Chondrocyte (in vitro differentiated cells): ENCODE results near the gene DNAJA3. TPM values are rescaled to one million over a fixed set of nuclear protein-coding genes. Genes with fewer than 3 reads are reported as not detected.
A peak's percentile ranks its signal among the peaks of the same experiment; 100 is the strongest.

Experiments used
- DNase-seq: peaks from one replicate; pipeline ENCODE4 v3.0.0; 2021; ENCODE audit warnings: mixed read lengths, low spot score
- H3K27ac Mint-ChIP-seq: one replicate; pipeline ENCODE4 v1.8.0; 2021; ENCODE audit warnings: mild to moderate bottlenecking, moderate library complexity, mixed read lengths; ENCODE audit not compliant: unreplicated experiment
- H3K27me3 Mint-ChIP-seq: 2 replicates; pipeline ENCODE4 v1.8.0; 2021; ENCODE audit warnings: low read depth, mixed read lengths
- H3K36me3 Mint-ChIP-seq: 2 replicates; pipeline ENCODE4 v1.8.0; 2021; ENCODE audit warnings: low read depth, mixed read lengths
- H3K4me1 Mint-ChIP-seq: 2 replicates; pipeline ENCODE4 v1.8.0; 2021; ENCODE audit warnings: low read depth, mild to moderate bottlenecking, mixed read lengths
- H3K4me3 Mint-ChIP-seq: one replicate; pipeline ENCODE4 v1.8.0; 2021; ENCODE audit warnings: mild to moderate bottlenecking, moderate library complexity, mixed read lengths; ENCODE audit not compliant: unreplicated experiment
- H3K9me3 Mint-ChIP-seq: 2 replicates; pipeline ENCODE4 v1.8.0; 2021; ENCODE audit warnings: low read depth, mixed read lengths
- CTCF ChIP-seq: fragments of 200-600 bp; sonication (generic); IDR thresholded peaks from 2 replicates; pipeline ENCODE4 v1.5.0; 2021; ENCODE audit warnings: antibody characterized with exemption, mild to moderate bottlenecking, moderate library complexity
- long read RNA-seq: library from polyadenylated mRNA; stranded (forward); transcript quantifications from one replicate; pipeline ENCODE4 v2.0.0, GENCODE V29; 2021
- total RNA-seq: library from RNA; stranded (reverse); gene quantifications from 3 replicates; pipeline ENCODE4 v1.2.1, GENCODE V29; 2021

The DNAJA3 gene
- 27.5 to 28.0 TPM (median 27.8 TPM) in 3 replicates for total RNA-seq
- long read RNA-seq, transcript DNAJA3-201 (12 exons, 2,763 nt): minor isoform, 13 of 86 reads
- long read RNA-seq, transcript DNAJA3-202 (11 exons, 2,591 nt): major isoform, 51 of 86 reads
- long read RNA-seq, partial matches to known transcripts: 7 of 86 reads
- long read RNA-seq, other reads (novel, unspliced or antisense): 15 of 86 reads

- DNase-seq: peak; percentile 96
- no peaks in the 10 kb centered on the region for H3K27me3 Mint-ChIP-seq
- H3K36me3 Mint-ChIP-seq: peaks cover 3% of the 10 kb centered on the region
- H3K4me3 Mint-ChIP-seq: peak within 1 kb of the TSS; percentile 97
- TF ChIP-seq CTCF: no peak
- peaks cover 25% of the 10 kb centered on the region for H3K4me1 Mint-ChIP-seq
- H3K27ac Mint-ChIP-seq: peak within 1 kb of the TSS; percentile 98
- H3K9me3 Mint-ChIP-seq: no peaks in the 10 kb centered on the region
Measured at GRCh38 chr16:4425378-4426020, at the start of gene DNAJA3. Gene DNAJA3, plus strand, starts transcription at chr16:4425868. Its CDS starts 14 bp downstream, at chr16:4425882.

GRCh38 chr16:4376126-4376892, 49.4 kb upstream of the DNAJA3 start:
- TF ChIP-seq CTCF: no peak
- Mint-ChIP-seq H3K9me3 (no peaks in the 10 kb centered on the region), H3K36me3 (peaks cover 5% of the 10 kb centered on the region), H3K4me1 (peaks cover 64% of the 10 kb centered on the region), H3K27ac (peak overlapping the region; percentile 97), H3K4me3 (peak overlapping the region; percentile 65), H3K27me3 (no peaks in the 10 kb centered on the region)
- no peak for DNase-seq

GRCh38 chr16:4376893-4377572, 48.6 kb upstream of the DNAJA3 start:
- Mint-ChIP-seq H3K27ac (peak overlapping the region; percentile 97), H3K9me3 (no peaks in the 10 kb centered on the region), H3K4me3 (peak overlapping the region; percentile 65), H3K36me3 (peaks cover 5% of the 10 kb centered on the region), H3K4me1 (peaks cover 62% of the 10 kb centered on the region), H3K27me3 (no peaks in the 10 kb centered on the region)
- TF ChIP-seq CTCF: no peak
- DNase-seq: no peak

GRCh38 chr16:4377573-4378154, 48.0 kb upstream of the DNAJA3 start:
- H3K4me1 Mint-ChIP-seq: peaks cover 64% of the 10 kb centered on the region
- peak overlapping the region; percentile 85 for H3K27ac Mint-ChIP-seq
- DNase-seq: no peak
- TF ChIP-seq CTCF: peak; percentile 52
- H3K9me3 Mint-ChIP-seq: no peaks in the 10 kb centered on the region
- peaks cover 5% of the 10 kb centered on the region for H3K36me3 Mint-ChIP-seq
- peak overlapping the region; percentile 25 for H3K4me3 Mint-ChIP-seq
- H3K27me3 Mint-ChIP-seq: no peaks in the 10 kb centered on the region
